ENCODE data around the gene BTBD16. TPM values are rescaled to one million over a fixed set of nuclear protein-coding genes. Genes with fewer than 3 reads are reported as not detected.
A peak's percentile ranks its signal among the peaks of the same experiment; 100 is the strongest.

The BTBD16 gene
- polyA plus RNA-seq, 1 donor: 0.79 TPM

GRCh38 chr10:122374237-122374858 is 103.3 kb downstream of the BTBD16 start, which contains the start of gene PLEKHA1:
TSS of gene PLEKHA1 (plus strand) at chr10:122374708. CDS start at chr10:122393201, 18,493 bp downstream.
- peaks cover 3% of the 10 kb centered on the region for H3K36me3 ChIP-seq (ENCODE audit: control insufficient read depth, insufficient read depth, low read length)
- peak within 1 kb of the TSS; percentile 70 for H3K4me3 ChIP-seq (ENCODE audit: low read length)
- no CpG with 5 or more reads among the region's 71 CpGs for WGBS (ENCODE audit: insufficient coverage, low lambda C conversion rate)
- peak; percentile 96 to 98 for DNase-seq
- peak within 1 kb of the TSS; percentile 93 for H3K27ac ChIP-seq (ENCODE audit: low read length)
- no peaks in the 10 kb centered on the region for H3K9me3 ChIP-seq (ENCODE audit: control insufficient read depth, low read depth, low read length)
- H3K4me1 ChIP-seq (ENCODE audit: control insufficient read depth, insufficient read depth, low read length): peaks cover 12% of the 10 kb centered on the region
- no peaks in the 10 kb centered on the region for H3K27me3 ChIP-seq (ENCODE audit: control insufficient read depth, insufficient read depth, low read length)

DNA sequence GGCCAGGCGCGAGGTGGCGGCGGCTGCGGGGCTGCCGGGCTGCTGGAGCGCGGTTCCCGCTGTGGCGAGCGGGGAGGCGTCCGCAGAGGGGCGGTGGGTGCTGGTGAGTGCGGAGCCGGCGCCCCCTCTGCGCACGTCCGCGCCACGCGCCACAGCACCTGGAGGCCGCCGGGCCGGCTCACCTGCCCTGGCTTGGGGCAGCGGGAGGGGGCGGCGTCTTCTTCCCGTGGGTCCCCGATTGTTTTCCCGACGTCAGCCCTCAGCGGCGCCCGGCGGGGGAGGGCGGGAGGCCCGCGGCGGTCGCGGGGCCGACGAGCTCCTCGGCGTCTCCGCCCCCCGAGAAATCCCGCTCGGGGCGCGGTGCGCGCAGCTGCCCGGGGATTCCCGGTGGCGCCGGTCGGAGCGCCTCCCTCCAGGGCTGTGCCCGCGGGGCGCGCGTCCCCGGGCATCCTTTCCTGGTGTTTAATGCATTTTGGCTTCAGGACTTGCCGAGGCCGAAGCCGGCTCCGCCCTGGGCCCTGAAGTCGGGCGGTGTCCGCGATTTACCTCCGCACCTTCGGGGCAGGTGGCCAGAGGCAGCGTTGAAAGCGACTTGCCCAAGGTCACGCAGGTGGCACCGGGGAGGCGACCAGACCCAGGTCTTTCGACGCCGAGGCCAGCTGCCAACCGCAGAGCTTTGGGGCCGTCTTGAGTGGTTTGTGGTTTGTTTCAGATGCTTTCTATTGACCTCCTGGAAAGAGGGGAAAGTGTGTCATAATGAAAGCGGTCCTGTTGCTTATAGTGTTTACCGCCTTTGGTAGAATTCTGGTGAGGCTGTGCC is 104.0 kb downstream of the BTBD16 start:
- H3K27ac ChIP-seq (ENCODE audit: low read length): peak overlapping the region; percentile 72
- H3K27me3 ChIP-seq (ENCODE audit: control insufficient read depth, insufficient read depth, low read length): no peaks in the 10 kb centered on the region
- no peaks in the 10 kb centered on the region for H3K9me3 ChIP-seq (ENCODE audit: control insufficient read depth, low read depth, low read length)
- peaks cover 12% of the 10 kb centered on the region for H3K4me1 ChIP-seq (ENCODE audit: control insufficient read depth, insufficient read depth, low read length)
- peak; percentile 73 to 86 for DNase-seq
- WGBS (ENCODE audit: insufficient coverage, low lambda C conversion rate): no CpG with 5 or more reads among the region's 89 CpGs
- H3K36me3 ChIP-seq (ENCODE audit: control insufficient read depth, insufficient read depth, low read length): peaks cover 4% of the 10 kb centered on the region
- H3K4me3 ChIP-seq (ENCODE audit: low read length): peak overlapping the region; percentile 59

GRCh38 chr10:122375679-122376160 is 104.6 kb downstream of the BTBD16 start:
- no peaks in the 10 kb centered on the region for H3K27me3 ChIP-seq (ENCODE audit: control insufficient read depth, insufficient read depth, low read length)
- H3K4me1 ChIP-seq (ENCODE audit: control insufficient read depth, insufficient read depth, low read length): peaks cover 12% of the 10 kb centered on the region
- WGBS (ENCODE audit: insufficient coverage, low lambda C conversion rate): 40% methylated on average over 1 of the region's 7 CpGs
- H3K27ac ChIP-seq (ENCODE audit: low read length): peak overlapping the region; percentile 72
- no peak for DNase-seq
- no peaks in the 10 kb centered on the region for H3K9me3 ChIP-seq (ENCODE audit: control insufficient read depth, low read depth, low read length)
- peak overlapping the region; percentile 59 for H3K4me3 ChIP-seq (ENCODE audit: low read length)
- H3K36me3 ChIP-seq (ENCODE audit: control insufficient read depth, insufficient read depth, low read length): peaks cover 4% of the 10 kb centered on the region

DNA sequence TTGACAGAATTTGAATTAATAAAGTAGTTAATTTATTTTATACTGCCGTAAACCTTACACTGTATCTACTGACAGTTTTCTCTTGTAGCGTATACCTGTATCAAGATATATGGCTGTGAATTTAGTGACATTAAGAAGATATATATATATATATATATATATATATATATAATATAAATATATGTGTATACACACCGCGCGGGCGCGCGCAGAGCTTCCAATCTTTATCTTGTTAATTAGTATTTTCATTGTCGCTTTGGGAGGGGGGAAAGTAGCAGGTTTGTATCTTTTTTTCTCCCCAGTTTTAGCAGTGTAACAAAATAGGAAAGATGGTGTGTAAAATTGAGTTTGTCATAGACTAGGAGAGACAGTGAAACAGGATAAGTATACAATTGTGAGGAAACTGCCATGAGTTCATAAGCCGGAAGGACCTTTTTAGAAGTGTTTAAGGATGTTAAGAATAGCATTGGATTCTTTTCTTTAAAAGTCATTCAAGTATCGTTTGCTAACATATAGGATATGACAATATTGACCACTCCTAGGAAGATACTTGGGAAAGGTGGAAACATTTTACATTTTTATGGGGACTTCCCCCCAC is 105.4 kb downstream of the BTBD16 start:
- Histone ChIP-seq H3K4me1 (ENCODE audit: control insufficient read depth, insufficient read depth, low read length) (peaks cover 12% of the 10 kb centered on the region), H3K4me3 (ENCODE audit: low read length) (peak overlapping the region; percentile 59), H3K9me3 (ENCODE audit: control insufficient read depth, low read depth, low read length) (no peaks in the 10 kb centered on the region), H3K36me3 (ENCODE audit: control insufficient read depth, insufficient read depth, low read length) (peaks cover 4% of the 10 kb centered on the region), H3K27me3 (ENCODE audit: control insufficient read depth, insufficient read depth, low read length) (no peaks in the 10 kb centered on the region), H3K27ac (ENCODE audit: low read length) (no peak overlapping the region)
- no peak for DNase-seq
- 78% methylated on average over 4 of the region's 11 CpGs for WGBS (ENCODE audit: insufficient coverage, low lambda C conversion rate)

GRCh38 chr10:122379041-122379440 is 107.9 kb downstream of the BTBD16 start:
- Histone ChIP-seq H3K4me3 (ENCODE audit: low read length) (no peak overlapping the region), H3K4me1 (ENCODE audit: control insufficient read depth, insufficient read depth, low read length) (no peaks in the 10 kb centered on the region), H3K9me3 (ENCODE audit: control insufficient read depth, low read depth, low read length) (no peaks in the 10 kb centered on the region), H3K36me3 (ENCODE audit: control insufficient read depth, insufficient read depth, low read length) (peaks cover 4% of the 10 kb centered on the region), H3K27ac (ENCODE audit: low read length) (no peak overlapping the region), H3K27me3 (ENCODE audit: control insufficient read depth, insufficient read depth, low read length) (no peaks in the 10 kb centered on the region)
- DNase-seq: no peak
- 90% methylated on average over 2 of the region's 5 CpGs for WGBS (ENCODE audit: insufficient coverage, low lambda C conversion rate)

DNA sequence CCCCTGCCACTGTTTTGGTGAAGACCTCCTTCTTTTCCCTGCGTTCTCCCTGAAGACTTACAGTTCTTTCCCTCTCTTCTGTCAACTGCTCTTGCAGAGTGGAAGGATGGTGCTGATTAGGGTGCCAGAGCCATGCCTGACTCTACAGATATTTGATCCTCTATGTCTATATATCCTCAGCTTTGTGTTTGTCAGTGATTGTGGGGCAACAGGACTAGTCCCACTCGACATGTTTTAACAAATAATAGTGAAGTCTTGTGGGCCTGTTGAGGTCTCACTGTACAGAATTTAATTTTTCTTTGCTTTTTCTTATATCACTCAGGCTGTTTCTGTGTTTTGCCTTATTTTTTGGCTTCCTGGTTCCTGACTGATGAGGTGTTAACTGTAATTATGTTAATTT is 108.4 kb downstream of the BTBD16 start:
- no peaks in the 10 kb centered on the region for H3K4me1 ChIP-seq (ENCODE audit: control insufficient read depth, insufficient read depth, low read length)
- no peak overlapping the region for H3K27ac ChIP-seq (ENCODE audit: low read length)
- H3K27me3 ChIP-seq (ENCODE audit: control insufficient read depth, insufficient read depth, low read length): no peaks in the 10 kb centered on the region
- H3K9me3 ChIP-seq (ENCODE audit: control insufficient read depth, low read depth, low read length): no peaks in the 10 kb centered on the region
- H3K4me3 ChIP-seq (ENCODE audit: low read length): no peak overlapping the region
- DNase-seq: no peak
- peaks cover 4% of the 10 kb centered on the region for H3K36me3 ChIP-seq (ENCODE audit: control insufficient read depth, insufficient read depth, low read length)
- no CpG with 5 or more reads among the region's 2 CpGs for WGBS (ENCODE audit: insufficient coverage, low lambda C conversion rate)

DNA sequence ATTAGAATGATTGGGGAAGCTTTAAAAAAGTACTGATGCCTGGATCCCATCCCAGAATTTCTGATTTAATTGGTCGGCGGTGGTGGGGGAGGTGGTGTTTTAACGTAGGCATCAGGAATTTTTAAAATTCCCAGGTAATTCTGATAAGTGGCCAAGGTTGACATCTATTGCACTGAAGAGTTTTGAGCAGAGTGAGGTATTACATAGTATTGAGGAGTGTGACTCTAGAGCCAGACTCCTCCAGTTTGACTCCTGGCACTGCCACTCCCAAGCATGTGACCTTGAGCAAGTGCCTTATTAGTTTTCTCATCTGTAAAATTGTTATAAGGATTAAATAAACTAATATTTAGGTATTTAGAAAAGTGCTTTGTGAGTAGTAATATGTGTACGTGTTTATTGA is 109.6 kb downstream of the BTBD16 start:
- H3K4me1 ChIP-seq (ENCODE audit: control insufficient read depth, insufficient read depth, low read length): no peaks in the 10 kb centered on the region
- H3K27me3 ChIP-seq (ENCODE audit: control insufficient read depth, insufficient read depth, low read length): no peaks in the 10 kb centered on the region
- no peaks in the 10 kb centered on the region for H3K9me3 ChIP-seq (ENCODE audit: control insufficient read depth, low read depth, low read length)
- H3K27ac ChIP-seq (ENCODE audit: low read length): no peak overlapping the region
- DNase-seq: no peak
- no peak overlapping the region for H3K4me3 ChIP-seq (ENCODE audit: low read length)
- 86% methylated on average over 1 of the region's 4 CpGs for WGBS (ENCODE audit: insufficient coverage, low lambda C conversion rate)
- peaks cover 4% of the 10 kb centered on the region for H3K36me3 ChIP-seq (ENCODE audit: control insufficient read depth, insufficient read depth, low read length)

GRCh38 chr10:122381680-122382079 is 110.6 kb downstream of the BTBD16 start:
- DNase-seq: no peak
- Histone ChIP-seq H3K4me3 (ENCODE audit: low read length) (no peak overlapping the region), H3K4me1 (ENCODE audit: control insufficient read depth, insufficient read depth, low read length) (no peaks in the 10 kb centered on the region), H3K27ac (ENCODE audit: low read length) (no peak overlapping the region), H3K9me3 (ENCODE audit: control insufficient read depth, low read depth, low read length) (no peaks in the 10 kb centered on the region), H3K36me3 (ENCODE audit: control insufficient read depth, insufficient read depth, low read length) (peaks cover 4% of the 10 kb centered on the region), H3K27me3 (ENCODE audit: control insufficient read depth, insufficient read depth, low read length) (no peaks in the 10 kb centered on the region)
- no CpG with 5 or more reads among the region's 2 CpGs for WGBS (ENCODE audit: insufficient coverage, low lambda C conversion rate)

DNA sequence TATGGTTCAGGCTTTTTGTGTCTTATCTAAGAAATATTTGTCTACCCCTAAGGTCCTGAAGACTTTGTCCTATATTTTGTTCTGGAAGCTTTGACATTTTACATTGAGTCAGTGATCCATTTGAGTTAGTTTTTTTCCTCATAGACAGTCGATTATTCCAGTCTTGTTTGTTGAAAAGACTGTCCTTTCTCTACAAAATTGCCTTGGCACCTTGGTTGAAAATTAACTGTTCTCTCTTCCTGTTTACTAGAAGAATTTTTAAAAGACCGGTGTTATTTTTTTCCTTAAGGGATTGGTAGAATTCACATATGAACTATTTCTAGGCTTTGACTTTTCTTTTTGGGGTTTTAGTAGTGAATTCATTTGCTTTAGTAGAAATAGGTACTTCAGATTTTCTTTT is 115.4 kb downstream of the BTBD16 start:
- peaks cover 9% of the 10 kb centered on the region for H3K36me3 ChIP-seq (ENCODE audit: control insufficient read depth, insufficient read depth, low read length)
- WGBS (ENCODE audit: insufficient coverage, low lambda C conversion rate): 40% methylated on average over 1 of the region's 2 CpGs
- H3K4me1 ChIP-seq (ENCODE audit: control insufficient read depth, insufficient read depth, low read length): no peaks in the 10 kb centered on the region
- DNase-seq: peak in 1 of 2 donors; percentile 12
- H3K27ac ChIP-seq (ENCODE audit: low read length): peak overlapping the region; percentile 39
- H3K4me3 ChIP-seq (ENCODE audit: low read length): no peak overlapping the region
- H3K9me3 ChIP-seq (ENCODE audit: control insufficient read depth, low read depth, low read length): no peaks in the 10 kb centered on the region
- H3K27me3 ChIP-seq (ENCODE audit: control insufficient read depth, insufficient read depth, low read length): no peaks in the 10 kb centered on the region

DNA sequence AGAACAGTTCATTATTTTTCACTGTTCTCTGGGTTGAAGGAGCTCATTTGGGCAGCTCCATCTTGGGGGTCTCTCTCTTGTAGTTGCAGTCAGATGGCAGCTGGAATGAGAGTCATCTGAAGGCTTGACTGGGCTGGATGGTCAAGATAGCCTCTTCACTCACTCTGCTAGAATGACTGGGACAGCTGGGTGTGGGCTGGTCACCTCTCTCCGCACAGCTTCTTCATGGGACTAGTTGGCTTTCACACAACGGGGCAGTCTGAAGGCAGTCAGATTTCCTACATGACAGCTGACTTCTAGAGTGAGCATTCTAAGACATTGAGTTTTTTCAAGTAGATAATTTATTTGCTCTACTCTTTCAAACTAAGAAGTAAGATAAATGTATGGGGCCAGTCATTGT is 116.5 kb downstream of the BTBD16 start:
- no CpG with 5 or more reads among the region's 2 CpGs for WGBS (ENCODE audit: insufficient coverage, low lambda C conversion rate)
- Histone ChIP-seq H3K27me3 (ENCODE audit: control insufficient read depth, insufficient read depth, low read length) (no peaks in the 10 kb centered on the region), H3K4me3 (ENCODE audit: low read length) (no peak overlapping the region), H3K36me3 (ENCODE audit: control insufficient read depth, insufficient read depth, low read length) (peaks cover 9% of the 10 kb centered on the region), H3K4me1 (ENCODE audit: control insufficient read depth, insufficient read depth, low read length) (no peaks in the 10 kb centered on the region), H3K27ac (ENCODE audit: low read length) (no peak overlapping the region), H3K9me3 (ENCODE audit: control insufficient read depth, low read depth, low read length) (no peaks in the 10 kb centered on the region)
- no peak for DNase-seq
